ENCODE data around the gene ZNF311. TPM values are rescaled to one million over a fixed set of nuclear protein-coding genes. Genes with fewer than 3 reads are reported as not detected.
A peak's percentile ranks its signal among the peaks of the same experiment; 100 is the strongest.

Gene ZNF311
- total and polyA plus RNA-seq, 2 of the 13 experiments (the other 11 are each of a cell fraction or from before 2014, with no cell fraction given): not detected

DNA sequence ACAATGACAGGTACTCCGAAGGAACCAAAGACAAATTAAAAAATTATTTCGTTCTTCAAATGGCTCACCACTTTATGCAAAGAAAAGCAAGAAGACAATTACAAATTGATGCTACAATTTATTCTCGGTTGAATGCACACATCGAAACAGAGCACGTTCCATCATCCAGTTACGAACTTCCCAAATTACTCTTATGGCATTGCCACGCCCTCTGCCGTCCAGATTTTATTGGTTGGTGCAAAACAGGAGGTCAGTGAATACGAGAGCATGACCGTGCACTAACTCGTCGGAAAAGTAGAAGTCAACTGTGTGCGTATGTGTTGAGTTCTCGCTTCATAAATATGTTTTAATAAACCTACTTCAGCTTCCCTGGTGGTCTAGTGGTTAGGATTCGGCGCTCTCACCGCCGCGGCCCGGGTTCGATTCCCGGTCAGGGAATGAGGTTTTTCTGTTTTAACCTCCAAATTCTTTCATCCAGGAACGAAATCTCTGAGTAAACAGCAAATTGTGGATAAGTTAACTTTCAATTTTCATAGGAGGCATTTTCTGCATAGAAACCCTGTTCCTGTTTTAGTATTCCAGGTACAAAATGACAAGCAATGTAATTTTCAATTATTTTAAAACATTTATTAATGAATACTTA lies 23.2 kb downstream of the ZNF311 start (continued):
- TF ChIP-seq KLF12 (CRISPR knock-in tag; IDR thresholded peaks at IDR 0.05; ENCODE audit: borderline replicate concordance): no peak
- no peak for TF ChIP-seq GABPA (IDR thresholded peaks at IDR 0.05; ENCODE audit: low read depth, low read length)
- peak; percentile 28; the same call in 1 of the 2 replicates for TF ChIP-seq GABPA (CRISPR knock-in tag; IDR thresholded peaks at IDR 0.05; ENCODE audit: low read depth)
- TF ChIP-seq KDM5A (IDR thresholded peaks at IDR 0.05; ENCODE audit: borderline replicate concordance, low read length): peak; percentile 71; the same call in 1 of the 2 replicates
- TF ChIP-seq GATAD2A (CRISPR knock-in tag; IDR thresholded peaks at IDR 0.05): peak; percentile 76
- TF ChIP-seq, protein P1, sequence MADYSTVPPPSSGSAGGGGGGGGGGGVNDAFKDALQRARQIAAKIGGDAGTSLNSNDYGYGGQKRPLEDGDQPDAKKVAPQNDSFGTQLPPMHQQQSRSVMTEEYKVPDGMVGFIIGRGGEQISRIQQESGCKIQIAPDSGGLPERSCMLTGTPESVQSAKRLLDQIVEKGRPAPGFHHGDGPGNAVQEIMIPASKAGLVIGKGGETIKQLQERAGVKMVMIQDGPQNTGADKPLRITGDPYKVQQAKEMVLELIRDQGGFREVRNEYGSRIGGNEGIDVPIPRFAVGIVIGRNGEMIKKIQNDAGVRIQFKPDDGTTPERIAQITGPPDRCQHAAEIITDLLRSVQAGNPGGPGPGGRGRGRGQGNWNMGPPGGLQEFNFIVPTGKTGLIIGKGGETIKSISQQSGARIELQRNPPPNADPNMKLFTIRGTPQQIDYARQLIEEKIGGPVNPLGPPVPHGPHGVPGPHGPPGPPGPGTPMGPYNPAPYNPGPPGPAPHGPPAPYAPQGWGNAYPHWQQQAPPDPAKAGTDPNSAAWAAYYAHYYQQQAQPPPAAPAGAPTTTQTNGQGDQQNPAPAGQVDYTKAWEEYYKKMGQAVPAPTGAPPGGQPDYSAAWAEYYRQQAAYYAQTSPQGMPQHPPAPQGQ (CRISPR knock-in tag; IDR thresholded peaks at IDR 0.05; ENCODE audit: borderline replicate concordance): 0 out of 2 replicates have a peak, but pooled peaks have one; percentile 53
- TF ChIP-seq FIP1L1 (IDR thresholded peaks at IDR 0.05; ENCODE audit: borderline replicate concordance, insufficient read depth, low read depth, low read length): no peak
- no peak for TF ChIP-seq ZNF34 (CRISPR knock-in tag; IDR thresholded peaks at IDR 0.05; ENCODE audit: borderline replicate concordance)
- peak; percentile 79; the same call in 1 of the 2 replicates for TF ChIP-seq ZNF772 (CRISPR knock-in tag; IDR thresholded peaks at IDR 0.05)
- no peak for TF ChIP-seq ZNF589 (CRISPR knock-in tag; conservative IDR thresholded peaks at IDR 0.05)
- TF ChIP-seq ZNF556 (CRISPR knock-in tag; IDR thresholded peaks at IDR 0.05; ENCODE audit: borderline replicate concordance): 0 out of 2 replicates have a peak, but pooled peaks have one; percentile 27
- TF ChIP-seq, protein P2, sequence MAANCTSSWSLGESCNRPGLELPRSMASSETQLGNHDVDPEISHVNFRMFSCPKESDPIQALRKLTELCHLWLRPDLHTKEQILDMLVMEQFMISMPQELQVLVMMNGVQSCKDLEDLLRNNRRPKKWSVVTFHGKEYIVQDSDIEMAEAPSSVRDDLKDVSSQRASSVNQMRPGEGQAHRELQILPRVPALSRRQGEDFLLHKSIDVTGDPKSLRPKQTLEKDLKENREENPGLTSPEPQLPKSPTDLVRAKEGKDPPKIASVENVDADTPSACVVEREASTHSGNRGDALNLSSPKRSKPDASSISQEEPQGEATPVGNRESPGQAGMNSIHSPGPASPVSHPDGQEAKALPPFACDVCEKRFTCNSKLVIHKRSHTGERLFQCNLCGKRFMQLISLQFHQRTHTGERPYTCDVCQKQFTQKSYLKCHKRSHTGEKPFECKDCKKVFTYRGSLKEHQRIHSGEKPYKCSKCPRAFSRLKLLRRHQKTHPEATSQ (CRISPR knock-in tag; IDR thresholded peaks at IDR 0.05; ENCODE audit: borderline replicate concordance): peak; percentile 46; the same call in 1 of the 2 replicates
- TF ChIP-seq, protein P3, sequence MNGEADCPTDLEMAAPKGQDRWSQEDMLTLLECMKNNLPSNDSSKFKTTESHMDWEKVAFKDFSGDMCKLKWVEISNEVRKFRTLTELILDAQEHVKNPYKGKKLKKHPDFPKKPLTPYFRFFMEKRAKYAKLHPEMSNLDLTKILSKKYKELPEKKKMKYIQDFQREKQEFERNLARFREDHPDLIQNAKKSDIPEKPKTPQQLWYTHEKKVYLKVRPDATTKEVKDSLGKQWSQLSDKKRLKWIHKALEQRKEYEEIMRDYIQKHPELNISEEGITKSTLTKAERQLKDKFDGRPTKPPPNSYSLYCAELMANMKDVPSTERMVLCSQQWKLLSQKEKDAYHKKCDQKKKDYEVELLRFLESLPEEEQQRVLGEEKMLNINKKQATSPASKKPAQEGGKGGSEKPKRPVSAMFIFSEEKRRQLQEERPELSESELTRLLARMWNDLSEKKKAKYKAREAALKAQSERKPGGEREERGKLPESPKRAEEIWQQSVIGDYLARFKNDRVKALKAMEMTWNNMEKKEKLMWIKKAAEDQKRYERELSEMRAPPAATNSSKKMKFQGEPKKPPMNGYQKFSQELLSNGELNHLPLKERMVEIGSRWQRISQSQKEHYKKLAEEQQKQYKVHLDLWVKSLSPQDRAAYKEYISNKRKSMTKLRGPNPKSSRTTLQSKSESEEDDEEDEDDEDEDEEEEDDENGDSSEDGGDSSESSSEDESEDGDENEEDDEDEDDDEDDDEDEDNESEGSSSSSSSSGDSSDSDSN (CRISPR knock-in tag; IDR thresholded peaks at IDR 0.05): peak; percentile 42; the same call in 1 of the 2 replicates
- TF ChIP-seq RNF2 (conservative IDR thresholded peaks at IDR 0.05; ENCODE audit: low read depth): no peak
- TF ChIP-seq FOXK1 (CRISPR knock-in tag; IDR thresholded peaks at IDR 0.05; ENCODE audit: borderline replicate concordance, low read depth): peak; percentile 43; the same call in 1 of the 2 replicates
- TF ChIP-seq HDAC1 (CRISPR knock-in tag; IDR thresholded peaks at IDR 0.05): peak; percentile 43
- peak; percentile 64; the same call in 1 of the 2 replicates for TF ChIP-seq KAT8 (CRISPR knock-in tag; IDR thresholded peaks at IDR 0.05)
- TF ChIP-seq ZFP37 (CRISPR knock-in tag; IDR thresholded peaks at IDR 0.05; ENCODE audit: borderline replicate concordance): 0 out of 2 replicates have a peak, but pooled peaks have one; percentile 55
- TF ChIP-seq SALL2 (CRISPR knock-in tag; IDR thresholded peaks at IDR 0.05): peak; percentile 42; the same call in 1 of the 2 replicates
- no peak for TF ChIP-seq CHD2 (IDR thresholded peaks at IDR 0.05; ENCODE audit: low read depth, low read length)
- TF ChIP-seq MYNN (CRISPR knock-in tag; IDR thresholded peaks at IDR 0.05; ENCODE audit: low read depth): 0 out of 2 replicates have a peak, but pooled peaks have one; percentile 68
- TF ChIP-seq ZNF703 (CRISPR knock-in tag; IDR thresholded peaks at IDR 0.05; ENCODE audit: borderline replicate concordance): no peak
- TF ChIP-seq, protein P4, sequence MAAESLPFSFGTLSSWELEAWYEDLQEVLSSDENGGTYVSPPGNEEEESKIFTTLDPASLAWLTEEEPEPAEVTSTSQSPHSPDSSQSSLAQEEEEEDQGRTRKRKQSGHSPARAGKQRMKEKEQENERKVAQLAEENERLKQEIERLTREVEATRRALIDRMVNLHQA (CRISPR knock-in tag; IDR thresholded peaks at IDR 0.05): no peak
- TF ChIP-seq SALL1 (CRISPR knock-in tag; IDR thresholded peaks at IDR 0.05): peak; percentile 90
